HG03565 (cell line): ENCODE results near the gene IFNA14.
"Not testable (repeated sequence)": the region's sequence is repeated elsewhere in the genome, so short reads cannot be mapped to it uniquely, and the experiment has no call there.

Source experiments
- ATAC-seq: cut with Tn5 transposase; IDR thresholded peaks from one replicate; pipeline ENCODE4 v1.9.1; 2021; ENCODE audit warnings: mild to moderate bottlenecking, moderate library complexity; ENCODE audit not compliant: unreplicated experiment

IFNA14 gene

GRCh38 chr9:21217211-21217610 is 22.6 kb downstream of the IFNA14 start, which contains the start of gene IFNA16:
TSS of gene IFNA16 (minus strand) at chr9:21217311. CDS start at chr9:21217305, 6 bp downstream.
- ATAC-seq: not testable (repeated sequence)

GRCh38 chr9:21213411-21214326 is 26.1 kb downstream of the IFNA14 start:
- ATAC-seq: peak; percentile 75

DNA sequence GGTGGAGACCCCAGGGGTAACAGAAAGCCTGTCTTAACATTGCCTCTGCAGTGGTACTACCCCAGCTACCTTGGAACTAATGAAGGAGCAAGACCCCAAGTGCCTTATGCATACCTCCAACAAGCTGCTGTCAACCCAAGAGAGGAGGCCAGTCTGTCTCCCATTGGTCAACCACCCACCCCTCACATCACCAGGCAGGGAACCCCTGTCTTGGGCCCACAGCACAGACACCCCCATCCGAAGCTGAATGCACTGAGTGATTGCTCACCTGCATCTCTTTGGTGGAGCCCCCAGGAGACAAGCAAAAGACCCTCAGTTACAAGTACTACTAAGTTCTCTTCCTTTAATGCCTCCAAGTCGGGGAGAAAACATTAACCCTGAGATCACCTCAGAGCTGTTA is 27.6 kb downstream of the IFNA14 start:
- not testable (repeated sequence) for ATAC-seq

DNA sequence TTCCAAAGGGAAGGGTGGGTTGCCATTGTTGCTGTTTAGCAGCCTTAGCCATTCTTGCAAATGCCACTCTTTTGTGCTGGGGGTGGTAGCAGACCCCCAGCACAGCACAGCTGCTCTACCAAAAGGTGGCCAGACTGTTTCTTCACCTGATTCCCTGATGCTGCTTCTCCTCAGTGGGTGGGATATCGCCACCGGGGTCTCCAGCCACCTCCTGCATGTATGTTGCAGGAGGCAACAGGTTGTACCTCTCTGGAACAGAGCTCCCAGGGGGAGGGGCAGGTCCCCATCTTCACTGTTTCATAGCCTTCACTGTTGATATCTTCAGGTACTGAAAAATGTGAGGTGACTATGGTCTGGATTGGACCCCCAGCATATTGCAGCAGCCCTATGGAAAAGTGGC is 29.0 kb downstream of the IFNA14 start:
- not testable (repeated sequence) for ATAC-seq

DNA sequence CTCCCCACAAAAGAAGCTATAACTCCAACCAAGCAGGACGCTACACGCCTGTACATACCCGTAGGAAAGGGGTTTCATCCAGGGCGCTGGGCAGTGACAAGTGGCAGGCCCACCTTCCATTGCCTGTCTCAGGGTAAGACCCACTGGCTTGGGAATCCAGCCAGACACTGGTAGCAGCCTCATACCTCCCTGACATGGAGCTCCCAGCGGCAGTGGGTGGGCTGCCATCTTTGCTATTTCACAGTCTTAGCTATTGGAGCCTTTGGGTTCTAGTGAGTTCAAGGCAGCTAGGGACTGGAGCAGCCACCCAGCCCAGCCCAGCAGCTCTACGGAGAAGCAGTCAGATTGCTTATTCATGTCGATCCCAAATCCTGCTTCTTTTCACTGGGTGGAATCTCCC is 29.5 kb downstream of the IFNA14 start:
- no peak for ATAC-seq

- ATAC-seq: not testable (repeated sequence)
These were observed 32.8 kb downstream of the IFNA14 start, which contains the start of gene IFNA10 for GRCh38 chr9:21207043-21207442. TSS of gene IFNA10 (minus strand) at chr9:21207143. CDS start at chr9:21207097, 46 bp downstream.

DNA sequence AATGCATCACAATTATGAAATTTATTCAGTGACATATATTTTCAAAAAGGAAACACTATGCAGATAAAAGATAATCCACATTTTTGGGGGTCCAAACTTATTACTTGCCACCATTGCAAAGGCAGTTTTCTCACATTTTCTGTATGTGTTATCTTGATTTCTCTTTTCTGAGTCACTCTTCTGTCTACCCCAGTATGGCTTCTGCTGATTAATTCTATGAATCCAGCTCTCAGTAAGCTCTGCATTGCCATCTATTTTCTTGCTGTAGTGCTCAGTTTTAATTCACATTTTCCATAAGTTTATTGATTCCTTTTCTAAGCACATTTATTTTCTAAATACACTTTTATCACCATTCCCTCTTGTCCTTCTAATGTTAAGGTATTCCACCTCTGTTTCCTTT is 34.6 kb downstream of the IFNA14 start:
- no peak for ATAC-seq

DNA sequence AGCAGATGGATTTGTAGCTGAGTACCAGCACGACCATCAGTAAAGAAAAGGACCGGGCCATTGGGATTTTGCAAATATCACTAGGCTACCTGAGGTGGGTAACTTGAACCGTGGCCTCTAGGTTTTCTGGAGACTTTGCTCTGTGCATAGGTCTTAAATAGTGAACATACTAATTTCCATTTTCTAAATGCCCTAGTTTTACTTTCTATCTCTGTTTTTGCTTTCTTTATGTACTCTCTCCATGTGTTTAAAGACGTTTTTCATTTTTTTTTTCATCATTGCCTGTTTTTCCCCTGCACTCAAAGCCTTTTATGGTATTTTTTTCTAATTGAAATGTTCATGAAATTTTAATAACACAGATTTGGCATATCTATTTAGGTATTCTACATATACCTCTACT is 37.7 kb downstream of the IFNA14 start, which contains the start of gene IFNA7:
Gene IFNA7 (minus strand): TSS at position 101 of the 400 bp plus-strand sequence. CDS start 40 bp downstream, at position 61.
- ATAC-seq: not testable (repeated sequence)

- ATAC-seq: peak; percentile 91
These were observed 44.7 kb downstream of the IFNA14 start for GRCh38 chr9:21194867-21195776.
